Endothelial cell of umbilical vein (primary cell): ENCODE data around the gene TNRC6C. TPM values are rescaled to one million over a fixed set of nuclear protein-coding genes. Genes with fewer than 3 reads are reported as not detected.

ENCODE experiments used
- BruUV-seq: library from RNA; stranded (reverse); fragments of 400-500 nt; replicated peaks from 2 replicates; lab custom pipeline; 2021; lab: Mats Ljungman, UMichigan
- CTCF ChIA-PET: fragments of 300-600, 350-600 bp; sonication (Branson Sonifier 250); formaldehyde crosslinking; loops from one replicate; lab custom pipeline; 2021; ENCODE audit warnings: antibody characterized with exemption, inconsistent platforms; lab: Charles Lee
- POLR2A ChIA-PET: fragments of 300-600, 350-600 bp; sonication (Branson Sonifier 250); formaldehyde crosslinking; loops from one replicate; lab custom pipeline; 2021; ENCODE audit warnings: antibody characterized with exemption, inconsistent platforms; lab: Charles Lee
- DNase-seq: peaks from one replicate; pipeline ENCODE4 v3.0.0-alpha.2; 2011; ENCODE audit warnings: low read depth, low spot score
- FAIRE-seq: peaks from 2 replicates; lab custom pipeline; 2011; peaks lifted over from hg19 to GRCh38; lab: Jason Lieb, UNC
- H2AFZ ChIP-seq: 2 replicates; pipeline ENCODE4 v1.6.0; 2012; ENCODE audit warnings: low read depth, low read length, control low read depth, inconsistent platforms
- H3K27ac ChIP-seq: 2 replicates; pipeline ENCODE4 v1.5.1; 2011; ENCODE audit warnings: low read depth, mild to moderate bottlenecking, control low read depth, low read length, moderate library complexity; ENCODE audit not compliant: insufficient read depth
- H3K27me3 ChIP-seq, 2 experiments: 2 replicates each; pipeline versions ENCODE4 v1.6.0 to v1.6.1; 2011; ENCODE audit warnings: low read length in 2 of 2, mixed read lengths in 1 of 2; ENCODE audit not compliant: control insufficient read depth in 2 of 2, insufficient read depth in 2 of 2
- H3K36me3 ChIP-seq, 2 experiments: 2 replicates in 1 of 2; 3 replicates in 1 of 2; pipeline ENCODE4 v1.5.1; 2011; ENCODE audit warnings: low read length in 2 of 2, mild to moderate bottlenecking in 1 of 2, moderate library complexity in 1 of 2; ENCODE audit not compliant: control insufficient read depth in 2 of 2, insufficient read depth in 2 of 2; ENCODE audit errors: extremely low read depth in 1 of 2
- H3K4me1 ChIP-seq: 3 replicates; pipeline ENCODE4 v1.5.1; 2011; ENCODE audit warnings: mild to moderate bottlenecking, low read length; ENCODE audit not compliant: control insufficient read depth, insufficient read depth; ENCODE audit errors: extremely low read depth
- H3K4me2 ChIP-seq: 2 replicates; pipeline ENCODE4 v1.6.1; 2011; ENCODE audit warnings: low read length, control low read depth, mixed read lengths; ENCODE audit not compliant: insufficient read depth
- H3K4me3 ChIP-seq, 3 experiments: fragments of 200-600 bp in 1 of 3; sonication (generic), shearing (Covaris generic) in 1 of 3; replicated peaks in 1 of 3; 2 replicates each; pipeline ENCODE4 v1.5.1; 2011 to 2016; ENCODE audit warnings: control low read depth in 3 of 3, low read length in 3 of 3, mild to moderate bottlenecking in 2 of 3, inconsistent platforms in 1 of 3, low read depth in 1 of 3, moderate library complexity in 1 of 3; ENCODE audit not compliant: insufficient read depth in 1 of 3
- H3K79me2 ChIP-seq: 2 replicates; pipeline ENCODE4 v1.6.0; 2012; ENCODE audit warnings: low read length, inconsistent platforms; ENCODE audit not compliant: control insufficient read depth, insufficient read depth
- H3K9ac ChIP-seq: replicated peaks from 2 replicates; pipeline ENCODE3; 2011; ENCODE audit warnings: low read length, control low read depth; ENCODE audit not compliant: insufficient read depth; ENCODE audit errors: extremely low read depth
- H3K9me1 ChIP-seq: replicated peaks from 3 replicates; pipeline ENCODE4 v1.6.0; 2011; ENCODE audit warnings: mild to moderate bottlenecking, low read length; ENCODE audit not compliant: control insufficient read depth, insufficient read depth; ENCODE audit errors: extremely low read depth
- H3K9me3 ChIP-seq: replicated peaks from 2 replicates; pipeline ENCODE4 v1.5.1; 2012; ENCODE audit warnings: low read length, inconsistent platforms; ENCODE audit not compliant: control insufficient read depth, insufficient read depth
- H4K20me1 ChIP-seq: replicated peaks from 2 replicates; pipeline ENCODE3; 2011; ENCODE audit warnings: mild to moderate bottlenecking, low read length; ENCODE audit not compliant: control insufficient read depth, insufficient read depth; ENCODE audit errors: extremely low read depth
- EZH2 ChIP-seq: IDR thresholded peaks from 2 replicates; pipeline ENCODE4 v1.6.1; 2012; ENCODE audit warnings: borderline replicate concordance, low read depth, mild to moderate bottlenecking, moderate library complexity, low read length, inconsistent platforms; ENCODE audit not compliant: severe bottlenecking
- FOS ChIP-seq: IDR thresholded peaks from 2 replicates; pipeline ENCODE4 v1.6.1; 2011; ENCODE audit warnings: mild to moderate bottlenecking, low read length, moderate library complexity, borderline replicate concordance; ENCODE audit not compliant: insufficient read depth
- GATA2 ChIP-seq: IDR thresholded peaks from 2 replicates; pipeline ENCODE4 v1.7.0; 2011; ENCODE audit warnings: low read depth, mild to moderate bottlenecking, moderate library complexity, mixed read lengths, low read length; ENCODE audit not compliant: insufficient read length, insufficient read depth
- JUN ChIP-seq: IDR thresholded peaks from 2 replicates; pipeline ENCODE4 v1.6.1; 2011; ENCODE audit warnings: borderline replicate concordance, low read depth; ENCODE audit not compliant: insufficient read length, insufficient read depth
- MYC ChIP-seq: IDR thresholded peaks from one replicate; pipeline ENCODE4 v1.6.1; 2011; ENCODE audit warnings: mild to moderate bottlenecking, low read depth, low read length
- POLR2A ChIP-seq: IDR thresholded peaks from 2 replicates; pipeline ENCODE4 v1.6.1; 2012; ENCODE audit warnings: low read depth, mild to moderate bottlenecking, control low read depth, low read length
- POLR2AphosphoS5 ChIP-seq: IDR thresholded peaks from 2 replicates; pipeline ENCODE4 v1.6.1; 2012; ENCODE audit warnings: low read depth, mild to moderate bottlenecking, control low read depth, low read length, moderate library complexity; ENCODE audit not compliant: insufficient read depth
- dilution Hi-C: fragments of 300-500 bp; cut with MboI; formaldehyde crosslinking; loops from one replicate; pipeline ENCODE4 v1.15.0; 2019; ENCODE audit warnings: low sequenced_read_pairs; ENCODE audit not compliant: extremely low pct_ligation_motif_present
- intact Hi-C: fragments of 100-400 bp; cut with micrococcal nuclease; formaldehyde crosslinking; loops from one replicate; pipeline ENCODE4 v1.10.0; 2022
- polyA plus RNA-seq, 4 experiments: library from polyadenylated mRNA; depleted of rRNA in 3 of 4; stranded (reverse) in 3 of 4; unstranded in 1 of 4; fragments of >200 nt; gene quantifications; 2 replicates each; pipeline versions ENCODE4 v1.2.1 to v1.2.3, GENCODE V29; 2011 to 2012; ENCODE audit warnings: missing spikeins in 1 of 4
- total RNA-seq: library from RNA; stranded (reverse); gene quantifications from 2 replicates; pipeline ENCODE4 v1.2.3, GENCODE V29; 2021
- TF ChIP-seq, protein P1 (sequence below): IDR thresholded peaks from 2 replicates; pipeline ENCODE4 v1.6.1; 2011; ENCODE audit not compliant: insufficient read depth, insufficient read length
- TF ChIP-seq, protein P2 (sequence below), 2 donors: IDR thresholded peaks; 1 replicate in 1 of 2; 2 replicates in 1 of 2; pipeline ENCODE4 v1.5.1; 2011; ENCODE audit warnings: low read length in 2 of 2, mild to moderate bottlenecking in 2 of 2, moderate library complexity in 2 of 2, control low read depth in 1 of 2, inconsistent platforms in 1 of 2, low read depth in 1 of 2; ENCODE audit not compliant: insufficient read depth in 1 of 2; ENCODE audit errors: extremely low read depth in 1 of 2

TNRC6C gene
- total and polyA plus RNA-seq, 2 donors (not counting 3 experiments of a cell fraction or from before 2014, with no cell fraction given) = 2.1 to 17.5 TPM

DNA sequence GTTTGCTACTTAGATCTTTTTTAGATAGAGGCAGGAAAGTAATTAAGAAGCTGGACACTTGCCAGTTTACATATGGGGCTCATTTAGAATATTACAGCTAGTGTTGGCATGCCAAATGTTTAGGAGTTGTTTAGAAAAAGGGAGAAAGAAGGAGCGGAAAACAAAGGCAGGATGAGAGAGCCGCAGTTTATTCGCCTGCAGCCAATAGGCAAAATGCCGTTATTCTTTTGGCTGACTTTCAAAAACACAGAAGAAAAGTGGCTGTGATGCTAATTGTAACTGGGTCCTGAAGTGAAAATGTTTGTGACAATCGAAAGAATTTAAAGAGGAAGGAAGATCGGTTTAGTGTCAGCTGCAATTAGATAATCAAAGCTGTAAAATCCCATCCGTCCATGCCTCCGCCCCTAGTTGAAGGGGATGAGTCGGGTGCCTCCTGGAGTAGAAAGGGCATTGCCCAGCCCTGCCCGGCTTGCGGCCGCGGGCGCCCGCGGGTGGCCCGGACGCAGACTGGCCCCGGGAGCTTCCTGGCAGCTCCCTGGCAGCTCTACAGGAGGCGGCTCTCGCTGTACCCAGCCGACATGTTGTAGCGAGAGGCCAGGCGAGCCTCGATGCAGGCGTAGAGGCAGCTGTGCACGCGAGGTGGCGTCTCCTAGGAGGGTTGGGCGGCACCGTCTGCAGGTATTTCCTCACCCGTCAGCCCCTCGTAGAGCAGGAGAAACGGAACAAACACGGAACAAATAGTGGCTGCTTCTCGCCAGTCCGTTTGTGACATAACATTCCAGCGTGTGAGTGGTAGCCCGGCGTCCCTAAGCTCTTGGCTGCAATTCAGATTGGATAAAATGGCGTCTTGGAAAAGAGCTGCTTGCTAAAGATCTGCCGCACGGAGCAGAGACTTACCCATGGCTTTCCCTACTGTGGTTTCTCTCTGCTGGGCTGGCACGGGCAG lies 82.2 kb downstream of the TNRC6C start:
- H2AFZ ChIP-seq = peak overlapping the region; percentile 77
- H4K20me1 ChIP-seq = no peaks in the 10 kb centered on the region
- ChIA-PET CTCF (interaction anchor here (0.9 to 3.4 kb wide), 18 partner anchors 9 to 498 kb away, joined by 3 to 33 read pairs (median 4); no protein-coding TSS in a partner anchor), POLR2A (interaction anchor here (0.9 to 1.7 kb wide), 3 partner anchors 9 to 82 kb away, joined by 3 to 7 read pairs (median 3); partner anchors contain the start of gene TNRC6C)
- peaks cover 0 to 2% of the 10 kb centered on the region in 2 experiments for H3K36me3 ChIP-seq
- H3K9me3 ChIP-seq = no peaks in the 10 kb centered on the region
- peak overlapping the region; percentile 90 for H3K4me2 ChIP-seq
- intact Hi-C loops = no loop called here
- TF ChIP-seq POLR2A = peak; percentile 92
- TF ChIP-seq POLR2AphosphoS5 = peak; percentile 72
- TF ChIP-seq MYC = no peak
- no peak for TF ChIP-seq EZH2
- TF ChIP-seq JUN = no peak
- TF ChIP-seq, protein P1, sequence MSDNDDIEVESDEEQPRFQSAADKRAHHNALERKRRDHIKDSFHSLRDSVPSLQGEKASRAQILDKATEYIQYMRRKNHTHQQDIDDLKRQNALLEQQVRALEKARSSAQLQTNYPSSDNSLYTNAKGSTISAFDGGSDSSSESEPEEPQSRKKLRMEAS = no peak
- TF ChIP-seq GATA2 = no peak
- TF ChIP-seq, protein P2, sequence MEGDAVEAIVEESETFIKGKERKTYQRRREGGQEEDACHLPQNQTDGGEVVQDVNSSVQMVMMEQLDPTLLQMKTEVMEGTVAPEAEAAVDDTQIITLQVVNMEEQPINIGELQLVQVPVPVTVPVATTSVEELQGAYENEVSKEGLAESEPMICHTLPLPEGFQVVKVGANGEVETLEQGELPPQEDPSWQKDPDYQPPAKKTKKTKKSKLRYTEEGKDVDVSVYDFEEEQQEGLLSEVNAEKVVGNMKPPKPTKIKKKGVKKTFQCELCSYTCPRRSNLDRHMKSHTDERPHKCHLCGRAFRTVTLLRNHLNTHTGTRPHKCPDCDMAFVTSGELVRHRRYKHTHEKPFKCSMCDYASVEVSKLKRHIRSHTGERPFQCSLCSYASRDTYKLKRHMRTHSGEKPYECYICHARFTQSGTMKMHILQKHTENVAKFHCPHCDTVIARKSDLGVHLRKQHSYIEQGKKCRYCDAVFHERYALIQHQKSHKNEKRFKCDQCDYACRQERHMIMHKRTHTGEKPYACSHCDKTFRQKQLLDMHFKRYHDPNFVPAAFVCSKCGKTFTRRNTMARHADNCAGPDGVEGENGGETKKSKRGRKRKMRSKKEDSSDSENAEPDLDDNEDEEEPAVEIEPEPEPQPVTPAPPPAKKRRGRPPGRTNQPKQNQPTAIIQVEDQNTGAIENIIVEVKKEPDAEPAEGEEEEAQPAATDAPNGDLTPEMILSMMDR (IDR thresholded peaks at IDR 0.05; ENCODE audit: extremely low read depth in 1 of 2, insufficient read depth in 1 of 2, low read depth in 1 of 2, low read length in 2 of 2) = no peak
- no peak for TF ChIP-seq FOS
- H3K9me1 ChIP-seq = no peaks in the 10 kb centered on the region
- no TSS peak for BruUV-seq
- dilution Hi-C loops = no loop called here
- no peaks in the 10 kb centered on the region for H3K27me3 ChIP-seq
- H3K4me3 ChIP-seq = peak overlapping the region; percentile 11 to 79 (median 54)
- peak overlapping the region; percentile 95 for H3K9ac ChIP-seq
- peak overlapping the region; percentile 87 for H3K27ac ChIP-seq
- FAIRE-seq (peak; percentile 84), DNase-seq (peak; percentile 85)
- peaks cover 7% of the 10 kb centered on the region for H3K79me2 ChIP-seq
- H3K4me1 ChIP-seq = peaks cover 21% of the 10 kb centered on the region
